Upper lobe of left lung (tissue), 6 donors: ENCODE measurements around the gene PDE4D. TPM values are rescaled to one million over a fixed set of nuclear protein-coding genes. Genes with fewer than 3 reads are reported as not detected.
A peak's percentile ranks its signal among the peaks of the same experiment; 100 is the strongest.

Experiments
- ATAC-seq, 2 donors: fragments of 200-7000 bp; cut with Tn5 transposase; one replicate each; pipeline ENCODE4 v1.9.1; 2022; ENCODE audit warnings: mild to moderate bottlenecking in 2 of 2, moderate library complexity in 2 of 2; ENCODE audit not compliant: low FRiP score in 2 of 2
- DNase-seq, 2 donors: peaks; one replicate each; pipeline ENCODE4 v3.0.0-alpha.2; 2019 to 2020
- H3K27ac ChIP-seq, 4 donors: fragments of 200-600 bp; sonication (generic); one replicate each; pipeline ENCODE4 v1.5.1; 2016 to 2019
- H3K27me3 ChIP-seq, 4 donors: fragments of 200-600 bp; sonication (generic); one replicate each; pipeline ENCODE4 v1.5.1; 2017 to 2019
- H3K36me3 ChIP-seq, 4 donors: fragments of 200-600 bp; sonication (generic); one replicate each; pipeline ENCODE4 v1.5.1; 2016 to 2019
- H3K4me1 ChIP-seq, 4 donors: fragments of 200-600 bp; sonication (generic); one replicate each; pipeline ENCODE4 v1.5.1; 2018 to 2019
- H3K4me3 ChIP-seq, 4 donors: fragments of 200-600 bp; sonication (generic); one replicate each; pipeline ENCODE4 v1.5.1; 2017 to 2019; ENCODE audit warnings: mild to moderate bottlenecking in 2 of 4, moderate library complexity in 1 of 4
- H3K9me3 ChIP-seq, 4 donors: fragments of 200-600 bp; sonication (generic); one replicate each; pipeline ENCODE4 v1.5.1; 2018 to 2019
- EP300 ChIP-seq, 4 donors: sonication (generic); formaldehyde crosslinking; IDR thresholded peaks; one replicate each; pipeline ENCODE4 v1.5.1; 2017; ENCODE audit warnings: antibody characterized with exemption in 4 of 4, control low read depth in 2 of 4
- POLR2A ChIP-seq, 4 donors: fragments of 450-650 bp; IDR thresholded peaks; one replicate each; pipeline ENCODE4 v1.5.1; 2016 to 2017; ENCODE audit warnings: antibody characterized with exemption in 4 of 4, mild to moderate bottlenecking in 2 of 4
- POLR2AphosphoS5 ChIP-seq, 2 donors: sonication (generic); formaldehyde crosslinking; IDR thresholded peaks; one replicate each; pipeline ENCODE4 v1.5.1; 2017; ENCODE audit warnings: antibody characterized with exemption in 2 of 2
- WGBS, 2 donors: methylation state at CpG; one replicate each; pipeline ENCODE4 v1.1.5; 2017 to 2018; 5-methylcytosine and 5-hydroxymethylcytosine counted together
- total RNA-seq, 6 donors: library from RNA; depleted of rRNA in 4 of 6; stranded (reverse); fragments of >200 nt in 4 of 6; gene quantifications; one replicate each; pipeline versions ENCODE4 v1.1.0 to v1.2.1, GENCODE V29; 2016 to 2021
- TF ChIP-seq, protein P1 (sequence below), 6 experiments: fragments of 450-650 bp in 4 of 6; fragments of 200-600 bp in 2 of 6; sonication (generic) in 2 of 6; IDR thresholded peaks; one replicate each; pipeline ENCODE4 v1.5.1; 2016 to 2019; ENCODE audit warnings: antibody characterized with exemption in 6 of 6
- donor health status: DM: no; HTN: no; CAD: no; lungs with moderate emphysema.
- donor health status: DM: no; HTN: yes; CAD: no; lungs with severe emphysema.

The PDE4D gene
- total RNA-seq, 6 donors from 2014 or later = 50.4 to 188 (median 84.0) TPM

DNA sequence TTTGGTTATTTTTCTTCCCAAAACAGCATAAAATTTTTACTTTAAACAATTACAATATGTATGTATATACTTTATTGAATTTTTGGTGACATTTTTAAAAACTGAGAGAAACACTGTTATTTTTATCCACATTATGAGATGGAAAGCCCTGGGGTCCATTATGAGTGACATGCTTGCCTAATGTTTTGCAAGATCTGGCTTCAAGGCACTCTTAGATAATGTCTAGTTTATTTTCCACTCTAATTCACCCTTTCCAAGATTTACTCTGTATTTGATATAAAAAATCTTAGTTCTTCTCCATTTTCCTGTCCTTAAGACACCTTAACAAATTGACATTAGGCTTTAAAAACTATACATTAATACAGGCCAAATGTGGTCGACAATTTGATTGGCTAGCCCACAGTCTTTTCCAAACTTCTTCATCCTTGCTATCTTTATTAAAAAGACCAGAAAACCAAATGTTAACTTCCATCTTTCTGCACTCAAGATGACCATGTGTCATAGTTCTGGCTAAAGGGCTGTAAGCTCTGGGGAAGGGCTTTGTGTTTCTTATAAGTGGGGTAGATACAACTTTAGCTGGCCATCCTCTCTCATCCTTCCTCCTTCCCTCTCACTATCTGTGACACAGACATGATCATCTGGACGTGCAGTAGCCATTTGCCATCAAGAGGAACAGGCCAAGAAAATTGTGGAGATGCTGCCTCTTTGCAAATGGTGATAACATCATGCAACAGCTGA, 561.1 kb downstream of the PDE4D start:
- H3K9me3 ChIP-seq = no peaks in the 10 kb centered on the region
- H3K4me1 ChIP-seq = peaks cover 0 to 6% (median 0%) of the 10 kb centered on the region in 4 donors
- no peak overlapping the region for H3K27ac ChIP-seq
- H3K4me3 ChIP-seq = no peak overlapping the region
- no peaks in the 10 kb centered on the region for H3K36me3 ChIP-seq
- H3K27me3 ChIP-seq = no peaks in the 10 kb centered on the region
- TF ChIP-seq, protein P1, sequence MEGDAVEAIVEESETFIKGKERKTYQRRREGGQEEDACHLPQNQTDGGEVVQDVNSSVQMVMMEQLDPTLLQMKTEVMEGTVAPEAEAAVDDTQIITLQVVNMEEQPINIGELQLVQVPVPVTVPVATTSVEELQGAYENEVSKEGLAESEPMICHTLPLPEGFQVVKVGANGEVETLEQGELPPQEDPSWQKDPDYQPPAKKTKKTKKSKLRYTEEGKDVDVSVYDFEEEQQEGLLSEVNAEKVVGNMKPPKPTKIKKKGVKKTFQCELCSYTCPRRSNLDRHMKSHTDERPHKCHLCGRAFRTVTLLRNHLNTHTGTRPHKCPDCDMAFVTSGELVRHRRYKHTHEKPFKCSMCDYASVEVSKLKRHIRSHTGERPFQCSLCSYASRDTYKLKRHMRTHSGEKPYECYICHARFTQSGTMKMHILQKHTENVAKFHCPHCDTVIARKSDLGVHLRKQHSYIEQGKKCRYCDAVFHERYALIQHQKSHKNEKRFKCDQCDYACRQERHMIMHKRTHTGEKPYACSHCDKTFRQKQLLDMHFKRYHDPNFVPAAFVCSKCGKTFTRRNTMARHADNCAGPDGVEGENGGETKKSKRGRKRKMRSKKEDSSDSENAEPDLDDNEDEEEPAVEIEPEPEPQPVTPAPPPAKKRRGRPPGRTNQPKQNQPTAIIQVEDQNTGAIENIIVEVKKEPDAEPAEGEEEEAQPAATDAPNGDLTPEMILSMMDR (IDR thresholded peaks at IDR 0.05) = no peak
- TF ChIP-seq EP300 (IDR thresholded peaks at IDR 0.05) = no peak
- no peak for TF ChIP-seq POLR2AphosphoS5 (IDR thresholded peaks at IDR 0.05)
- no peak for TF ChIP-seq POLR2A (IDR thresholded peaks at IDR 0.05)
- ATAC-seq = peak in 1 of 2 donors; percentile 71
- no peak for DNase-seq
- 80 to 87% methylated on average over 2 of the region's 2 CpGs for WGBS, 2 donors

DNA sequence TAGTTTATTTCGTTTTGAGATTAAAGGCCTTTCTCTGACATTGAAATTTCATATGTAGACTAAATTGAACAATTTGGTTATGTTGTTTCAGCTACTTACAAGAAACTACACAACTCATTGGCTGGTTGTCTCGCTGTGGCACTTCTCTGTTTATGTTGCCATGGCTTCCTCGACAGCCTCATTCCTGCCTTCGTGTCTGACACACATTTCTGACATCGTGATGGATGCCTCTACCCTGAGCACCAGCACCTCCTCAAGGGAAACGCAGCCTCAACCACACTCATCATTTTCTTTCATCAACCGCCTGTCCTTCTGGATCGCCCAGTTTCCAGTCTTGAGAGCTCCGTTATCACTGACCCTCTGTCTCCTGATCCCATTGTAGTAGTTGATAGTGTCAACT, 562.8 kb downstream of the PDE4D start:
- ATAC-seq (no peak), DNase-seq (no peak)
- no peaks in the 10 kb centered on the region for H3K27me3 ChIP-seq
- H3K4me3 ChIP-seq = no peak overlapping the region
- TF ChIP-seq POLR2AphosphoS5 (IDR thresholded peaks at IDR 0.05) = no peak
- no peaks in the 10 kb centered on the region for H3K36me3 ChIP-seq
- H3K4me1 ChIP-seq = peaks cover 0 to 6% (median 0%) of the 10 kb centered on the region in 4 donors
- H3K27ac ChIP-seq = no peak overlapping the region
- H3K9me3 ChIP-seq = no peaks in the 10 kb centered on the region
- WGBS, 2 donors = 87 to 92% methylated on average over 9 of the region's 9 CpGs

DNA sequence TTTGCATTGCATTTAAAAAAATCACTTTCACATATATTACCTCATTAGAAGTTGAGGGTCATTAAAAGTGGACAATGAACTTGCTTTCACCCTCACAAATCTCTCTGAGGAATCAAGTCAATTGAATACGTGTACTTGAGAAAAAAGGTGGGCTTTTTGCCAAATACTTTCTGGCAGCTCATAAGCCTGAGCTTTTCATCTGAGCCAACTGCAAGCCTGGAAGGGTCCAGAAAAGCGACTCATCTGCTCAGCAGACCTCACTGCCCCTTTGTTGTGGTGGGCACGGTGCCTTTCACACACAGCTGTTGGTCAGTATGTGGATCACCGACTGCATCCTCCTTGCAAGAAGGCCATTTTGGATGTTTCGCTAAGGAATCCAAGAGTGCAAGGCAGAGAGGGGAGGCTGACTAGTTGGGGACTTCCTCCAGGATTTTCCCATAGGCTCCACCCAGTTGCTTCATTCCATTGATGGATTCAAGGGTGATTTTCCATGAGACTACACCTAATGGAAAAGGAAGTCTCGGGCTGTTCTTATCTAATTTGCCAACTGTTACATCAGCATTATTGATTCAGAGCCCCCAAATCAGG, 564.7 kb downstream of the PDE4D start:
- TF ChIP-seq, protein P1 (IDR thresholded peaks at IDR 0.05) = no peak
- TF ChIP-seq POLR2A (IDR thresholded peaks at IDR 0.05) = no peak
- no peak for TF ChIP-seq POLR2AphosphoS5 (IDR thresholded peaks at IDR 0.05)
- no peak for TF ChIP-seq EP300 (IDR thresholded peaks at IDR 0.05)
- Histone ChIP-seq H3K27ac (no peak overlapping the region), H3K4me3 (no peak overlapping the region), H3K27me3 (no peaks in the 10 kb centered on the region), H3K9me3 (no peaks in the 10 kb centered on the region), H3K4me1 (peaks cover 0 to 6% (median 0%) of the 10 kb centered on the region in 4 donors), H3K36me3 (no peaks in the 10 kb centered on the region)
- DNase-seq (no peak), ATAC-seq (peak in 1 of 2 donors; percentile 60)
- WGBS, 2 donors = 50 to 52% methylated on average over 6 of the region's 6 CpGs

DNA sequence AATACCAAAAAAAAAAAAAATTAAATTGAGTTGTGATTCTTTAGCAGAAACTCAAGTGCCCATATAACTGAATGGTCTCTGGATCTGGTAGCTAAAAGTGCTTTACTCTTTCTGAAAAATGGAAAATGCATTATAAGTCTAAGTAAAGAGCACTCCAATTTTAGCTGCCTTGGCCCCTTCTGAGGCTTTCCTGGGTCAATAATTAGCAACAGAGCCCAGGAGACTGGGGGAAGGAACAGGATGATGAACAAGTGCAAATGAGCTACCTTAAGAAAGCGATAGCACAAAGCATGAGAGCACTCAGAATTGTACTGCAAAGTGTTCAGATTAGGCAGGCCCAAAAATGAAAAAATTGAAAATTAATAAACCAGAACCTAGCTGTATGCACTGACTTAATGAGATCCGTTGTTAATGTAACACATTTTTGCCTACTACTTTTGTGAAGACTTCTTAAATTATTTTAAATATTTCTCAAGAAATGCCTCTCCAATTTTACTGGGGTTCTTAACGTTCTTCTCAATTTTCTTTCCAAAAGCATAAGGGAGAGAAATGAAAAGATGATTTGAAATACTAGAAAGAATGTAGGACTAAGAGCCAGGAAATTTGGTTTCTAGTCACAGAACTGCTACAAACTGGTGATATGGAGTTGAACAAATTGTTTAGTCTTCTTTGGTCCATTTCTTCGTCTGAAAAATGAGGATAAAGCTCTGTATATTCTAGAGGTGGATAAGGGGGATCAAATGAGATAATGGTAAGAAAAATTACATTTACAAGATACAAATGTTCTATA, 566.1 kb downstream of the PDE4D start:
- H3K9me3 ChIP-seq = no peaks in the 10 kb centered on the region
- peaks cover 0 to 6% (median 0%) of the 10 kb centered on the region in 4 donors for H3K4me1 ChIP-seq
- WGBS, 2 donors = 78 to 81% methylated on average over 4 of the region's 4 CpGs

More for the DNA sequence above, 566.1 kb downstream of the PDE4D start:
- no peak overlapping the region for H3K4me3 ChIP-seq
- H3K36me3 ChIP-seq = no peaks in the 10 kb centered on the region
- DNase-seq (no peak), ATAC-seq (no peak)
- H3K27me3 ChIP-seq = no peaks in the 10 kb centered on the region
- no peak overlapping the region for H3K27ac ChIP-seq
- TF ChIP-seq, protein P1 (IDR thresholded peaks at IDR 0.05) = no peak
- TF ChIP-seq EP300 (IDR thresholded peaks at IDR 0.05) (no peak), POLR2AphosphoS5 (IDR thresholded peaks at IDR 0.05) (no peak), POLR2A (IDR thresholded peaks at IDR 0.05) (no peak)
